K562 (cell line): Measurements from ENCODE around the gene LZTR1. TPM values are rescaled to one million over a fixed set of nuclear protein-coding genes. Genes with fewer than 3 reads are reported as not detected.

Experiments
- ETV1 ChIP-seq: fragments of 450-650 bp; conservative IDR thresholded peaks from 2 replicates; pipeline ENCODE4 v1.6.1; 2016; ENCODE audit warnings: missing genetic modification characterization, control low read depth, low read depth, missing compliant biosample characterization
- HDAC8 ChIP-seq: fragments of 450-650 bp; IDR thresholded peaks from 2 replicates; pipeline ENCODE4 v1.6.1; 2016; ENCODE audit warnings: mild to moderate bottlenecking, missing genetic modification characterization, moderate library complexity, missing compliant biosample characterization
- HMG20A ChIP-seq: fragments of 450-650 bp; formaldehyde crosslinking; conservative IDR thresholded peaks from 2 replicates; pipeline ENCODE4 v1.4.0; 2020; ENCODE audit warnings: mild to moderate bottlenecking, mixed read lengths
- HOXB6 ChIP-seq: fragments of 250-450 bp; sonication (Bioruptor Pico); IDR thresholded peaks from 2 replicates; pipeline ENCODE4 v1.5.1; 2022; ENCODE audit warnings: mild to moderate bottlenecking, borderline replicate concordance
- KAT7 ChIP-seq: sonication (generic); formaldehyde crosslinking; IDR thresholded peaks from 2 replicates; pipeline ENCODE4 v1.8.0; 2022; ENCODE audit warnings: missing genetic modification reagents, mild to moderate bottlenecking, borderline replicate concordance
- MAX ChIP-seq: sonication (generic); formaldehyde crosslinking; IDR thresholded peaks from 2 replicates; pipeline ENCODE4 v1.9.0; 2022; ENCODE audit warnings: mild to moderate bottlenecking, missing genetic modification reagents
- NCOA4 ChIP-seq: fragments of 450-650 bp; IDR thresholded peaks from 2 replicates; pipeline ENCODE4 v1.6.1; 2018; ENCODE audit warnings: mild to moderate bottlenecking; ENCODE audit not compliant: partially characterized antibody
- NR2F6 ChIP-seq: fragments of 450-650 bp; formaldehyde crosslinking; IDR thresholded peaks from 2 replicates; pipeline ENCODE4 v1.4.0; 2020; ENCODE audit warnings: mild to moderate bottlenecking
- NRF1 ChIP-seq, 2 experiments: fragments of 450-650 bp; IDR thresholded peaks in 1 of 2; conservative IDR thresholded peaks in 1 of 2; 2 replicates each; pipeline ENCODE4 v1.6.1; 2014; ENCODE audit warnings: mild to moderate bottlenecking in 2 of 2
- PREB ChIP-seq: sonication (generic); formaldehyde crosslinking; IDR thresholded peaks from 2 replicates; pipeline ENCODE4 v1.8.1; 2023; ENCODE audit warnings: mild to moderate bottlenecking, missing genetic modification reagents
- SAP30 ChIP-seq: fragments of 200-600 bp; sonication (generic); IDR thresholded peaks from 2 replicates; pipeline ENCODE4 v1.6.1; 2012; ENCODE audit warnings: borderline replicate concordance, low read depth, mild to moderate bottlenecking, moderate library complexity, low read length, control low read depth, inconsistent platforms; ENCODE audit not compliant: insufficient read depth, poor library complexity, severe bottlenecking
- TEAD4 ChIP-seq, 2 experiments: sonication (generic) in 1 of 2; formaldehyde crosslinking in 1 of 2; IDR thresholded peaks; 2 replicates each; pipeline versions ENCODE4 v1.6.1 to v1.8.0; 2012 to 2022; ENCODE audit warnings: borderline replicate concordance in 1 of 2, inconsistent platforms in 1 of 2, low read length in 1 of 2, mild to moderate bottlenecking in 1 of 2, missing genetic modification reagents in 1 of 2
- ZBTB40 ChIP-seq, 2 experiments: fragments of 450-650 bp in 1 of 2; sonication (generic) in 1 of 2; formaldehyde crosslinking in 1 of 2; IDR thresholded peaks; 2 replicates each; pipeline versions ENCODE4 v1.7.1 to v1.9.0; 2016 to 2022; ENCODE audit warnings: inconsistent platforms in 1 of 2, mild to moderate bottlenecking in 1 of 2, missing genetic modification reagents in 1 of 2
- ZNF507 ChIP-seq: conservative IDR thresholded peaks from 2 replicates; pipeline ENCODE4 v1.6.1; 2017; ENCODE audit warnings: missing genetic modification characterization, missing compliant biosample characterization
- ZNF76 ChIP-seq: fragments of 250-450 bp; sonication (Bioruptor Pico); IDR thresholded peaks from 2 replicates; pipeline ENCODE4 v1.4.0; 2020; ENCODE audit warnings: mild to moderate bottlenecking, moderate library complexity, borderline replicate concordance
- polyA plus RNA-seq, 8 experiments: library from polyadenylated mRNA; depleted of rRNA in 4 of 8; stranded (reverse) in 5 of 8; unstranded in 3 of 8; fragments of >200 nt; fragmentation: Nextera tagmentation in 2 of 8; fragmentation: Illumina TruSeq in 1 of 8; extraction: Ambion mirVana in 2 of 8; extraction: Trizol in 1 of 8; gene quantifications; 2 replicates each; pipeline versions ENCODE4 v1.2.1 to v1.2.3, GENCODE V29; 2011 to 2014; ENCODE audit warnings: inconsistent platforms in 1 of 8, missing spikeins in 1 of 8
- total RNA-seq, 7 experiments: library from RNA; depleted of rRNA in 6 of 7; stranded (reverse); fragments of >200 nt in 6 of 7; fragmentation: Illumina TruSeq in 2 of 7; extraction: Trizol in 2 of 7; gene quantifications; 2 replicates each; pipeline versions ENCODE4 v1.2.1 to v1.2.3, GENCODE V29; 2011 to 2021; ENCODE audit warnings: low replicate concordance in 1 of 7

The LZTR1 gene
- total and polyA plus RNA-seq, 9 of the 15 experiments (the other 6 are each of a cell fraction or from before 2014, with no cell fraction given), result 2.2 to 135 (median 63.0) TPM

- TF ChIP-seq ZBTB40 (IDR thresholded peaks at IDR 0.05) (no peak), ZBTB40 (CRISPR knock-in tag; IDR thresholded peaks at IDR 0.05) (no peak), ETV1 (tag) (no peak), ZNF507 (tag) (no peak), HMG20A (CRISPR knock-in tag) (no peak), SAP30 (no peak), NCOA4 (no peak), NRF1 (conservative IDR thresholded peaks at IDR 0.05 in 1 of 2, IDR thresholded peaks at IDR 0.05 in 1 of 2) (no peak), TEAD4 (IDR thresholded peaks at IDR 0.05; ENCODE audit: low read length) (no peak), TEAD4 (CRISPR knock-in tag; IDR thresholded peaks at IDR 0.05; ENCODE audit: borderline replicate concordance) (no peak), PREB (CRISPR knock-in tag) (no peak), KAT7 (CRISPR knock-in tag) (no peak), NR2F6 (no peak), ZNF76 (CRISPR knock-in tag) (no peak), HDAC8 (tag) (no peak), HOXB6 (no peak), MAX (no peak)
These were observed 21.5 kb upstream of the LZTR1 start (continued) for GRCh38 chr22:20960609-20961008.
